Adrenal gland (tissue), 5 donors: ENCODE measurements around the gene CFAP299.

Source experiments
- POLR2A ChIP-seq, 2 donors: fragments of 450-650 bp; IDR thresholded peaks; one replicate each; pipeline ENCODE4 v1.6.1; 2017; ENCODE audit warnings: antibody characterized with exemption in 2 of 2, mild to moderate bottlenecking in 2 of 2, moderate library complexity in 1 of 2
- TF ChIP-seq, protein P1 (sequence below), 6 experiments: fragments of 450-650 bp in 4 of 6; fragments of 200-600 bp in 2 of 6; sonication (generic) in 1 of 6; IDR thresholded peaks; 1 replicate in 5 of 6; 2 replicates in 1 of 6; pipeline versions ENCODE4 v1.5.1 to v1.8.0; 2016 to 2021; ENCODE audit warnings: antibody characterized with exemption in 6 of 6, mild to moderate bottlenecking in 2 of 6, moderate library complexity in 1 of 6
- donor health status: DM: no; HTN: no; CAD: no.

DNA sequence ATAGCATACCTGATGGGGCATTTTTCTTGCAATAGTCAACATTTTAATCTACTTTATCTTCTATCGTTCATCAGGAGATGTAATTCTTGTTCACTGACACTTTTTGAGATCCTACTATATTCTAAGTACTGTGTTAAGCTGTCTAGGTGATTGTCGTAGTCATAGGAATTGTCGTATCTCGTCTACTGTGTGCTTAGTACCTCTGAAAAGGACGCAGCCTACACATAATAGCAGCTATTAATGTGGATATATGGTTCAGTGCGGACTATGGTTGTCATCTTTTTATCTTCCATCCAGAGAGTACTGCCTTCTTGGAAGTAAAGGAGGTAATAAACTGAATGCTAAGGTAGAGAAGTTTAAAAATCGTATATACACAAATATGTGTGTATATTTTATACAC is 21.9 kb upstream of the CFAP299 start:
- TF ChIP-seq, protein P1, sequence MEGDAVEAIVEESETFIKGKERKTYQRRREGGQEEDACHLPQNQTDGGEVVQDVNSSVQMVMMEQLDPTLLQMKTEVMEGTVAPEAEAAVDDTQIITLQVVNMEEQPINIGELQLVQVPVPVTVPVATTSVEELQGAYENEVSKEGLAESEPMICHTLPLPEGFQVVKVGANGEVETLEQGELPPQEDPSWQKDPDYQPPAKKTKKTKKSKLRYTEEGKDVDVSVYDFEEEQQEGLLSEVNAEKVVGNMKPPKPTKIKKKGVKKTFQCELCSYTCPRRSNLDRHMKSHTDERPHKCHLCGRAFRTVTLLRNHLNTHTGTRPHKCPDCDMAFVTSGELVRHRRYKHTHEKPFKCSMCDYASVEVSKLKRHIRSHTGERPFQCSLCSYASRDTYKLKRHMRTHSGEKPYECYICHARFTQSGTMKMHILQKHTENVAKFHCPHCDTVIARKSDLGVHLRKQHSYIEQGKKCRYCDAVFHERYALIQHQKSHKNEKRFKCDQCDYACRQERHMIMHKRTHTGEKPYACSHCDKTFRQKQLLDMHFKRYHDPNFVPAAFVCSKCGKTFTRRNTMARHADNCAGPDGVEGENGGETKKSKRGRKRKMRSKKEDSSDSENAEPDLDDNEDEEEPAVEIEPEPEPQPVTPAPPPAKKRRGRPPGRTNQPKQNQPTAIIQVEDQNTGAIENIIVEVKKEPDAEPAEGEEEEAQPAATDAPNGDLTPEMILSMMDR (IDR thresholded peaks at IDR 0.05) = no peak
- no peak for TF ChIP-seq POLR2A (IDR thresholded peaks at IDR 0.05)
